Measurements from ENCODE around the gene SLC39A1.

- TF ChIP-seq CTCF (IDR thresholded peaks at IDR 0.05) (no peak), POLR2A (IDR thresholded peaks at IDR 0.05) (no peak)
These were observed 17.3 kb downstream of the SLC39A1 start for GRCh38 chr1:153945795-153946621.

All from testis (tissue), 2 donors.